HL-60 (cell line): ENCODE measurements around the gene CAPZA3.
"Not testable (repeated sequence)": the region's sequence is repeated elsewhere in the genome, so short reads cannot be mapped to it uniquely, and the experiment has no call there.

Source experiments
- CTCF ChIP-seq: IDR thresholded peaks from one replicate; pipeline ENCODE4 v1.5.1; 2011; ENCODE audit warnings: low read length, control low read depth, inconsistent platforms; ENCODE audit not compliant: insufficient read depth
- POLR2AphosphoS5 ChIP-seq: IDR thresholded peaks from 2 replicates; pipeline ENCODE4 v1.6.1; 2012; ENCODE audit warnings: low read depth
- REST ChIP-seq: IDR thresholded peaks from 2 replicates; pipeline ENCODE4 v1.6.1; 2012; ENCODE audit warnings: low read depth; ENCODE audit not compliant: insufficient replicate concordance

- TF ChIP-seq CTCF, POLR2AphosphoS5, REST: not testable (repeated sequence)
Measured at GRCh38 chr12:18785465-18785864, 47.5 kb downstream of the CAPZA3 start.
